RWPE2 (cell line): Measurements from ENCODE around the gene LRRC10.

Source experiments
- ATAC-seq: fragments of 200-7000 bp; cut with Tn5 transposase; 3 replicates; pipeline ENCODE4 v1.9.1; 2021; ENCODE audit warnings: low read depth
- DNase-seq: peaks from one replicate; pipeline ENCODE4 v3.0.0-alpha.2; 2020; ENCODE audit warnings: low spot score
- H3K27ac ChIP-seq: fragments of 450-650 bp; 2 replicates; pipeline ENCODE4 v1.5.1; 2017; ENCODE audit warnings: mild to moderate bottlenecking; ENCODE audit not compliant: poor library complexity, severe bottlenecking
- H3K27me3 ChIP-seq: fragments of 250-450 bp; sonication (Bioruptor Pico); 2 replicates; pipeline ENCODE4 v1.5.1; 2021; ENCODE audit warnings: mild to moderate bottlenecking, moderate library complexity; ENCODE audit not compliant: insufficient read depth, poor library complexity, severe bottlenecking
- H3K36me3 ChIP-seq: fragments of 250-450 bp; sonication (Bioruptor Pico); 2 replicates; pipeline ENCODE4 v1.5.1; 2020; ENCODE audit warnings: low read depth, mild to moderate bottlenecking, moderate library complexity
- H3K4me1 ChIP-seq: fragments of 250-450 bp; sonication (Bioruptor Pico); 2 replicates; pipeline ENCODE4 v1.5.1; 2021; ENCODE audit warnings: mild to moderate bottlenecking, moderate library complexity; ENCODE audit not compliant: insufficient read depth, poor library complexity, severe bottlenecking
- H3K4me3 ChIP-seq: fragments of 250-450 bp; sonication (Bioruptor Pico); 2 replicates; pipeline ENCODE4 v1.5.1; 2021; ENCODE audit warnings: mild to moderate bottlenecking, moderate library complexity; ENCODE audit not compliant: severe bottlenecking
- H3K9me3 ChIP-seq: fragments of 250-450 bp; sonication (Bioruptor Pico); 2 replicates; pipeline ENCODE4 v1.5.1; 2021; ENCODE audit warnings: mild to moderate bottlenecking, moderate library complexity; ENCODE audit not compliant: severe bottlenecking
- TF ChIP-seq, protein P1 (sequence below): fragments of 450-650 bp; IDR thresholded peaks from one replicate; pipeline ENCODE4 v1.5.1; 2017; ENCODE audit warnings: mild to moderate bottlenecking, moderate library complexity; ENCODE audit not compliant: poor library complexity, severe bottlenecking

The LRRC10 gene

DNA sequence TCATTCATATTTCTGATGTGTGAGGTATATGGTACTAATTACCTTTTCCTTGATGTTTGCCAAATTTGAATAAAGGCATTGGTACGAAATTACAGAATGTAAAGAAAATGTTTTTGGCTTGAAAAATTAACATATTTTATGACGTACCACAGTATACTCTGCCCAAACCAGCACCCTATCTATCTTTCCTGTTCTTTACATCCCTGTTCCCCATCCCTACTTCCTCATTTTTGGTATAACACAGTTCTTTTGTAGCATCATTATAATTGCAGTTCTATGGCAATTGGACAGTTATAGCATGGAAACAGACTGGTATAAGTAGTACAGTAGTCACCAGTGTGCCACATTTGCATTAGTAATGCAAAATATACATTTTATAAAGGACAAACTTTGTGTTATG, 32.4 kb downstream of the LRRC10 start:
- Histone ChIP-seq H3K27me3 (no peaks in the 10 kb centered on the region), H3K36me3 (peaks cover 34% of the 10 kb centered on the region), H3K27ac (no peak overlapping the region), H3K4me3 (no peak overlapping the region), H3K4me1 (no peaks in the 10 kb centered on the region), H3K9me3 (no peaks in the 10 kb centered on the region)
- DNase-seq (no peak), ATAC-seq (no peak)
- TF ChIP-seq, protein P1, sequence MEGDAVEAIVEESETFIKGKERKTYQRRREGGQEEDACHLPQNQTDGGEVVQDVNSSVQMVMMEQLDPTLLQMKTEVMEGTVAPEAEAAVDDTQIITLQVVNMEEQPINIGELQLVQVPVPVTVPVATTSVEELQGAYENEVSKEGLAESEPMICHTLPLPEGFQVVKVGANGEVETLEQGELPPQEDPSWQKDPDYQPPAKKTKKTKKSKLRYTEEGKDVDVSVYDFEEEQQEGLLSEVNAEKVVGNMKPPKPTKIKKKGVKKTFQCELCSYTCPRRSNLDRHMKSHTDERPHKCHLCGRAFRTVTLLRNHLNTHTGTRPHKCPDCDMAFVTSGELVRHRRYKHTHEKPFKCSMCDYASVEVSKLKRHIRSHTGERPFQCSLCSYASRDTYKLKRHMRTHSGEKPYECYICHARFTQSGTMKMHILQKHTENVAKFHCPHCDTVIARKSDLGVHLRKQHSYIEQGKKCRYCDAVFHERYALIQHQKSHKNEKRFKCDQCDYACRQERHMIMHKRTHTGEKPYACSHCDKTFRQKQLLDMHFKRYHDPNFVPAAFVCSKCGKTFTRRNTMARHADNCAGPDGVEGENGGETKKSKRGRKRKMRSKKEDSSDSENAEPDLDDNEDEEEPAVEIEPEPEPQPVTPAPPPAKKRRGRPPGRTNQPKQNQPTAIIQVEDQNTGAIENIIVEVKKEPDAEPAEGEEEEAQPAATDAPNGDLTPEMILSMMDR = no peak

DNA sequence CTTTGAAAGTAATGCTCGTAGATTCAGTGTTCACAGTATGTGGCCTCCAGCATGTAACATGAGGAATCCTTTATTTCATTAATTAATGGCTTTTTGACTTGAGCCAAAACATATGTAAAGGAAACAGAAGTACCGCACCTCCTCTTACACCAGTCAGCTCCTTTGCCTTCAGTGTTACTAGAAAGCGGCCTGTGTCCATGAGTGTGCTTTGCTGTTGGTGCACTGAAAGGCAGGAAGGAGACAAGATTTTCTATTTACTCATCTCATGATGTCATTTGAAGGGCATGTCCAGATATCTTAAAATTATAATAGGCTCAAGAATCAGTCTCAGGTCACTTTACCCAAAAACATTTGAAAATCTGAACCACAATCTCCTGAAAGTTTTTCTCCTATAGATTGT, 35.4 kb downstream of the LRRC10 start:
- Histone ChIP-seq H3K36me3 (peaks cover 57% of the 10 kb centered on the region), H3K4me3 (no peak overlapping the region), H3K9me3 (no peaks in the 10 kb centered on the region), H3K27me3 (no peaks in the 10 kb centered on the region), H3K4me1 (peaks cover 4% of the 10 kb centered on the region), H3K27ac (no peak overlapping the region)
- ATAC-seq (no peak), DNase-seq (no peak)
- TF ChIP-seq, protein P1 = no peak

DNA sequence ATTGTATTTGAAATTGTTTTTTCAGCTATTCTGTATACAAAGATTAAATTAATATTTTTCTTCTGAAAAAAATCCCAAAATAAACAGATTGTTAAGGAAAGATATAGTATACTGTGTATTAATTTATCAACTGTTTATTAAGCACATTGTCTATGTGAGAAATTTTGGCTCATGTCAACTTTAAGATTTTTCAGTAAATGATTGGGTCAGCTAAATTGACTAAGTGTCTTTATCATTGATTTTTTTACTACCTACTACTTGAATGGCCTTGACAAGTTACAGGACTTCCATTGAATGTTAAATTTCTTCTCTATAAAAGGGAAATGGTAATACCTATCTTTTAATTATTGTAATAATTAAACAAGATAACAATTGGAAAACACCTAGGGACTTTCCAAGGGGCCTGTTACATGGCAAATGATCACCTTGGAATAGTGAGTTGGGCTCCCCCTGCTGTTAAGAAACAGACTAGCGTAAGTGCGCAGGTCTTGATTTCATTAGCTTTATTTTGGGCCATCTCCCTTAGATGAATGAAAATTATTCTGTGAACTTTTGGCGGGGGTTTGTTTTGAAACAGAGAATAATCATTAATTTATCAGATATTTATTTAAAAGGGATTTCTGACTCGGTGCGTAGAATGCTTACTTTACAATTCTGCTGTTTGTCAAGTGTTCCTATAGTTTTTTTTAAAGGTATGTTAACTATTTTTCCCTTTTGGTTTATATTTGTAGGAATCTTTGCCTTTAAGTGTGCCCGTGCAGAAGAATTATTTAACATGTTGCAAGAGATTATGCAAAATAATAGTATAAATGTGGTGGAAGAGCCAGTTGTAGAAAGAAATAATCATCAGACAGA, 39.9 kb downstream of the LRRC10 start:
- TF ChIP-seq, protein P1 = peak; percentile 93
- Histone ChIP-seq H3K9me3 (no peaks in the 10 kb centered on the region), H3K4me1 (peaks cover 23% of the 10 kb centered on the region), H3K4me3 (no peak overlapping the region), H3K27ac (peak overlapping the region; percentile 93), H3K27me3 (no peaks in the 10 kb centered on the region), H3K36me3 (peaks cover 51% of the 10 kb centered on the region)
- ATAC-seq (peak; percentile 37; the same call in 1 of the 3 replicates), DNase-seq (no peak)

DNA sequence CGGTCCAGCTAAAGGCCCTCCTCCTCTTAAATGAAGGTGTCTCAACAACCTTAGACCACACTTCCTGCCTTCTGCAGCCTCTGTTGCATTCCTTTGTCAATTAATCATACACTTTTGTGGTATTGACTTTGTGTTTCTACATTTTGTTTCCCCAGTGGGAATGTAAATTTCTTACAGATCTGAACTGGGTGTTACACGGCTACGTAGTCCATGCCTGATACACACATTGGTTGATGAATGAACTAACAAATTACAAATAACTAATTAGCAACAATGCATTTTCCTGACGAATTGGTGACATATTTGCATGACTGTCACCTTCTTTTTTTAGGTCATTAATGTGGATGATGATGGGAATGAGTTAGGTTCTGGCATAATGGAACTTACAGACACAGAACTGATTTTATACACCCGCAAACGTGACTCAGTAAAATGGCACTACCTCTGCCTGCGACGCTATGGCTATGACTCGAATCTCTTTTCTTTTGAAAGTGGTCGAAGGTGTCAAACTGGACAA, 40.6 kb downstream of the LRRC10 start:
- DNase-seq (no peak), ATAC-seq (peak; percentile 82)
- no peaks in the 10 kb centered on the region for H3K9me3 ChIP-seq
- peaks cover 44% of the 10 kb centered on the region for H3K36me3 ChIP-seq
- H3K4me1 ChIP-seq = peaks cover 23% of the 10 kb centered on the region
- no peaks in the 10 kb centered on the region for H3K27me3 ChIP-seq
- no peak overlapping the region for H3K4me3 ChIP-seq
- TF ChIP-seq, protein P1 = no peak
- H3K27ac ChIP-seq = peak overlapping the region; percentile 93

DNA sequence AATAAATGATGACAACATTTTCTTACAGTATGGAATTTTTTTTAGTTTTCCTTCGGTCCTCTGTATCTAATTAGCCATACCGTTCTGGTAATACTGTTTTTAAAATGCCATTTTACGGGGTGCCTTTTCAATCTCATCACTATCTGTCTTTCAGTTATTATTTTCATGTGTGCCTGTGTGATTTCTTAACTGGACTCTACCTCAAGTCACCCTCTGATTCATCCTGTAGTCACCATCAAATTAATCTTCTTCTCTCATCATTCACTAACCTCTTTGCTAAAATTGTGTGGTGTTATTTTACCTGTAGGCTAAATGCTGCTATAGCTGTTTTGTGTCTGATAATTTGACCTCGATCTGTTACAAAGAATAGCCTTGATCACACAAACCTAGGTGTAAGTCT, 41.5 kb downstream of the LRRC10 start:
- peak overlapping the region; percentile 93 for H3K27ac ChIP-seq
- H3K27me3 ChIP-seq = no peaks in the 10 kb centered on the region
- peak; percentile 70 for ATAC-seq
- no peak overlapping the region for H3K4me3 ChIP-seq
- peaks cover 41% of the 10 kb centered on the region for H3K36me3 ChIP-seq
- no peak for DNase-seq
- TF ChIP-seq, protein P1 = no peak
- H3K9me3 ChIP-seq = no peaks in the 10 kb centered on the region
- H3K4me1 ChIP-seq = peaks cover 23% of the 10 kb centered on the region
